HCT116 (cell line): ENCODE data around the gene LEKR1. TPM values are rescaled to one million over a fixed set of nuclear protein-coding genes. Genes with fewer than 3 reads are reported as not detected.

Experiments
- ATAC-seq: fragments of 200-7000 bp; cut with Tn5 transposase; 2 replicates; pipeline ENCODE4 v1.9.1; 2020; ENCODE audit warnings: mild to moderate bottlenecking, moderate library complexity
- BruUV-seq: library from RNA; stranded (reverse); fragments of 400-500 nt; replicated peaks from 2 replicates; lab custom pipeline; 2021; lab: Mats Ljungman, UMichigan
- CTCF ChIA-PET: fragments of 300-600 bp; sonication (Branson Sonifier 250); formaldehyde crosslinking; loops from one replicate; lab custom pipeline; 2021; ENCODE audit warnings: antibody characterized with exemption; lab: Charles Lee
- POLR2A ChIA-PET: fragments of 300-600, 350-600 bp; sonication (Branson Sonifier 250); formaldehyde crosslinking; loops from one replicate; lab custom pipeline; 2021; ENCODE audit warnings: antibody characterized with exemption; lab: Charles Lee
- RAD21 ChIA-PET, 2 experiments: fragments of 300-600 bp; sonication (Branson Sonifier 250); formaldehyde crosslinking; loops; one replicate each; lab custom pipeline; 2023; ENCODE audit warnings: low total read pairs in 2 of 2; ENCODE audit not compliant: uncharacterized antibody in 2 of 2, unreplicated experiment in 2 of 2, low non-redundant PET in 1 of 2; lab: Charles Lee
- DNase-seq: peaks from one replicate; pipeline ENCODE4 v3.0.0-alpha.2; 2010; ENCODE audit warnings: low read depth, low spot score
- H2AFZ ChIP-seq: fragments of 200-600 bp; shearing (Covaris generic), sonication (generic); 2 replicates; pipeline ENCODE4 v1.6.1; 2017; ENCODE audit warnings: low read depth, mixed run types, mixed read lengths, antibody characterized with exemption, low read length; ENCODE audit not compliant: poor library complexity, severe bottlenecking
- H3K27ac ChIP-seq: 2 replicates; pipeline ENCODE4 v1.5.1; 2012; ENCODE audit warnings: low read depth, low read length
- H3K27me3 ChIP-seq: fragments of 200-600 bp; sonication (generic); 2 replicates; pipeline ENCODE4 v1.6.1; 2016; ENCODE audit warnings: mixed run types, low read length, mixed read lengths; ENCODE audit not compliant: insufficient read depth
- H3K36me3 ChIP-seq, 2 experiments: fragments of 200-500 bp in 1 of 2; fragments of 200-600 bp in 1 of 2; sonication (Bioruptor generic) in 1 of 2; sonication (generic) in 1 of 2; 2 replicates each; pipeline versions ENCODE4 v1.5.1 to v1.6.1; 2014 to 2016; ENCODE audit warnings: low read length in 2 of 2, inconsistent platforms in 1 of 2, mixed read lengths in 1 of 2, mixed run types in 1 of 2; ENCODE audit not compliant: insufficient read depth in 2 of 2, control insufficient read depth in 1 of 2
- H3K4me1 ChIP-seq, 2 experiments: fragments of 200-600 bp in 1 of 2; sonication (generic) in 1 of 2; 2 replicates each; pipeline versions ENCODE4 v1.5.1 to v1.6.1; 2012 to 2017; ENCODE audit warnings: low read length in 2 of 2, inconsistent platforms in 1 of 2, mild to moderate bottlenecking in 1 of 2, mixed read lengths in 1 of 2, mixed run types in 1 of 2, moderate library complexity in 1 of 2; ENCODE audit not compliant: insufficient read depth in 2 of 2, control insufficient read depth in 1 of 2
- H3K4me2 ChIP-seq: fragments of 200-600 bp; sonication (generic); 2 replicates; pipeline ENCODE4 v1.6.1; 2017; ENCODE audit warnings: mixed run types, low read length, mixed read lengths
- H3K4me3 ChIP-seq, 2 experiments: fragments of 200-600 bp in 1 of 2; sonication (generic) in 1 of 2; replicated peaks in 1 of 2; 2 replicates each; pipeline ENCODE4 v1.5.1; 2011 to 2016; ENCODE audit warnings: low read length in 2 of 2, control low read depth in 1 of 2, low read depth in 1 of 2, mild to moderate bottlenecking in 1 of 2, mixed read lengths in 1 of 2, mixed run types in 1 of 2
- H3K79me2 ChIP-seq: fragments of 200-600 bp; sonication (generic); 2 replicates; pipeline ENCODE4 v1.6.1; 2017; ENCODE audit warnings: mild to moderate bottlenecking, mixed run types, low read length, moderate library complexity, mixed read lengths; ENCODE audit not compliant: insufficient read depth
- H3K9ac ChIP-seq: fragments of 200-600 bp; sonication (generic); 2 replicates; pipeline ENCODE4 v1.6.1; 2016; ENCODE audit warnings: low read length, mixed read lengths
- H3K9me2 ChIP-seq: fragments of 200-600 bp; sonication (generic), shearing (Covaris generic); 2 replicates; pipeline ENCODE4 v1.6.1; 2017; ENCODE audit warnings: mixed run types, mild to moderate bottlenecking, moderate library complexity; ENCODE audit not compliant: insufficient read depth
- H3K9me3 ChIP-seq, 2 experiments: fragments of 200-500 bp in 1 of 2; fragments of 200-600 bp in 1 of 2; sonication (Bioruptor generic) in 1 of 2; sonication (generic) in 1 of 2; 2 replicates each; pipeline ENCODE4 v1.6.1; 2014 to 2017; ENCODE audit warnings: low read length in 2 of 2, mixed read lengths in 2 of 2, inconsistent platforms in 1 of 2, low read depth in 1 of 2, mild to moderate bottlenecking in 1 of 2, mixed run types in 1 of 2, moderate library complexity in 1 of 2; ENCODE audit not compliant: control insufficient read depth in 1 of 2, insufficient read depth in 1 of 2
- H4K20me1 ChIP-seq: fragments of 200-600 bp; sonication (generic), shearing (Covaris generic); 2 replicates; pipeline ENCODE4 v1.6.1; 2017; ENCODE audit warnings: mixed run types, mild to moderate bottlenecking, moderate library complexity; ENCODE audit not compliant: insufficient read depth
- ATF3 ChIP-seq: IDR thresholded peaks from 2 replicates; pipeline ENCODE4 v1.6.1; 2012
- CBX3 ChIP-seq: IDR thresholded peaks from 2 replicates; pipeline ENCODE4 v1.6.1; 2012; ENCODE audit warnings: low read depth
- CEBPB ChIP-seq: IDR thresholded peaks from 2 replicates; pipeline ENCODE4 v1.6.1; 2012; ENCODE audit warnings: low read depth
- CTCF ChIP-seq, 3 experiments: fragments of 200-600 bp in 1 of 3; sonication (generic) in 1 of 3; IDR thresholded peaks in 2 of 3; conservative IDR thresholded peaks in 1 of 3; 2 replicates each; pipeline ENCODE4 v1.5.1; 2012 to 2017; ENCODE audit warnings: low read depth in 2 of 3, low read length in 2 of 3, antibody characterized with exemption in 1 of 3, borderline replicate concordance in 1 of 3, control low read depth in 1 of 3, mild to moderate bottlenecking in 1 of 3, mixed read lengths in 1 of 3, mixed run types in 1 of 3, moderate library complexity in 1 of 3; ENCODE audit not compliant: insufficient read depth in 1 of 3
- EGR1 ChIP-seq: IDR thresholded peaks from 2 replicates; pipeline ENCODE4 v1.6.1; 2012; ENCODE audit warnings: low read depth
- EZH2 ChIP-seq: fragments of 200-600 bp; sonication (generic); IDR thresholded peaks from 2 replicates; pipeline ENCODE4 v1.6.1; 2017; ENCODE audit warnings: antibody characterized with exemption, mixed run types
- FOSL1 ChIP-seq: IDR thresholded peaks from 2 replicates; pipeline ENCODE4 v1.6.1; 2012; ENCODE audit warnings: low read depth
- MAX ChIP-seq: IDR thresholded peaks from 2 replicates; pipeline ENCODE4 v1.6.1; 2012
- POLR2A ChIP-seq: IDR thresholded peaks from 2 replicates; pipeline ENCODE4 v1.7.0; 2011; ENCODE audit warnings: borderline replicate concordance; ENCODE audit not compliant: insufficient read depth, insufficient read length; ENCODE audit errors: extremely low read depth
- POLR2AphosphoS5 ChIP-seq: IDR thresholded peaks from 2 replicates; pipeline ENCODE4 v1.6.1; 2011; ENCODE audit warnings: mild to moderate bottlenecking, low read depth, low read length, moderate library complexity
- REST ChIP-seq: IDR thresholded peaks from 2 replicates; pipeline ENCODE4 v1.6.1; 2012; ENCODE audit warnings: low read depth
- SIN3A ChIP-seq: IDR thresholded peaks from 2 replicates; pipeline ENCODE4 v1.6.1; 2012; ENCODE audit warnings: low read depth
- SP1 ChIP-seq: IDR thresholded peaks from 2 replicates; pipeline ENCODE4 v1.6.1; 2012; ENCODE audit warnings: low read depth
- SRF ChIP-seq: IDR thresholded peaks from 2 replicates; pipeline ENCODE4 v1.6.1; 2012; ENCODE audit warnings: low read depth
- TCF7L2 ChIP-seq: IDR thresholded peaks from 2 replicates; pipeline ENCODE4 v1.7.0; 2011; ENCODE audit warnings: borderline replicate concordance, inconsistent platforms; ENCODE audit not compliant: insufficient read depth, insufficient read length; ENCODE audit errors: extremely low read depth
- YY1 ChIP-seq: IDR thresholded peaks from 2 replicates; pipeline ENCODE4 v1.6.1; 2011; ENCODE audit warnings: low read length, low read depth, moderate library complexity, mild to moderate bottlenecking; ENCODE audit not compliant: insufficient replicate concordance; ENCODE audit errors: extremely low read depth
- ZFX ChIP-seq: fragments of 450-650 bp; IDR thresholded peaks from 2 replicates; pipeline ENCODE4 v1.6.1; 2017
- ZNF274 ChIP-seq: fragments of 200-500 bp; sonication (Bioruptor generic); IDR thresholded peaks from 2 replicates; pipeline ENCODE4 v1.6.1; 2014; ENCODE audit warnings: mild to moderate bottlenecking, low read depth, low read length, inconsistent platforms
- intact Hi-C: fragments of 100-400 bp; cut with micrococcal nuclease; formaldehyde crosslinking; loops from 2 replicates; pipeline ENCODE4 v1.10.0; 2022
- total RNA-seq: library from RNA; stranded (reverse); gene quantifications from one replicate; pipeline ENCODE4 v1.2.1, GENCODE V29; 2021; ENCODE audit not compliant: unreplicated experiment

The LEKR1 gene
- total RNA-seq, 1 experiment from 2014 or later, result 2.1 TPM

- H2AFZ ChIP-seq, result no peak overlapping the region
- intact Hi-C loops, result no loop called here
- BruUV-seq, result no TSS peak
- RAD21 ChIA-PET, result no interaction called here
- no peak overlapping the region for H3K9ac ChIP-seq
- H3K27me3 ChIP-seq, result no peaks in the 10 kb centered on the region
- H3K9me3 ChIP-seq, result no peaks in the 10 kb centered on the region
- H3K4me2 ChIP-seq, result no peak overlapping the region
- CTCF ChIA-PET, result no interaction called here
- no peaks in the 10 kb centered on the region for H3K9me2 ChIP-seq
- H3K4me3 ChIP-seq, result no peak overlapping the region
- no peaks in the 10 kb centered on the region for H3K36me3 ChIP-seq
- H4K20me1 ChIP-seq, result no peaks in the 10 kb centered on the region
- ATAC-seq, result no peak
- no peaks in the 10 kb centered on the region for H3K4me1 ChIP-seq
- no peaks in the 10 kb centered on the region for H3K79me2 ChIP-seq
- TF ChIP-seq EGR1 (no peak), ATF3 (no peak), POLR2A (no peak), CTCF (IDR thresholded peaks at IDR 0.05 in 2 of 3, conservative IDR thresholded peaks at IDR 0.05 in 1 of 3; ENCODE audit: borderline replicate concordance in 1 of 3, insufficient read depth in 1 of 3, low read depth in 2 of 3, low read length in 2 of 3) (no peak), ZFX (no peak), TCF7L2 (no peak), SRF (no peak), MAX (no peak), SIN3A (no peak), ZNF274 (no peak), POLR2AphosphoS5 (no peak), SP1 (no peak), CEBPB (no peak), EZH2 (no peak), FOSL1 (no peak), CBX3 (no peak), REST (no peak), YY1 (no peak)
- TF ChIP-seq, all 23 proteins: peak for 0
- H3K27ac ChIP-seq, result no peak overlapping the region
- DNase-seq, result no peak
- POLR2A ChIA-PET, result no interaction called here
These were observed 112.6 kb downstream of the LEKR1 start for GRCh38 chr3:156938724-156939123.
